Measurements from ENCODE around the gene YDJC.

Gene YDJC

DNA sequence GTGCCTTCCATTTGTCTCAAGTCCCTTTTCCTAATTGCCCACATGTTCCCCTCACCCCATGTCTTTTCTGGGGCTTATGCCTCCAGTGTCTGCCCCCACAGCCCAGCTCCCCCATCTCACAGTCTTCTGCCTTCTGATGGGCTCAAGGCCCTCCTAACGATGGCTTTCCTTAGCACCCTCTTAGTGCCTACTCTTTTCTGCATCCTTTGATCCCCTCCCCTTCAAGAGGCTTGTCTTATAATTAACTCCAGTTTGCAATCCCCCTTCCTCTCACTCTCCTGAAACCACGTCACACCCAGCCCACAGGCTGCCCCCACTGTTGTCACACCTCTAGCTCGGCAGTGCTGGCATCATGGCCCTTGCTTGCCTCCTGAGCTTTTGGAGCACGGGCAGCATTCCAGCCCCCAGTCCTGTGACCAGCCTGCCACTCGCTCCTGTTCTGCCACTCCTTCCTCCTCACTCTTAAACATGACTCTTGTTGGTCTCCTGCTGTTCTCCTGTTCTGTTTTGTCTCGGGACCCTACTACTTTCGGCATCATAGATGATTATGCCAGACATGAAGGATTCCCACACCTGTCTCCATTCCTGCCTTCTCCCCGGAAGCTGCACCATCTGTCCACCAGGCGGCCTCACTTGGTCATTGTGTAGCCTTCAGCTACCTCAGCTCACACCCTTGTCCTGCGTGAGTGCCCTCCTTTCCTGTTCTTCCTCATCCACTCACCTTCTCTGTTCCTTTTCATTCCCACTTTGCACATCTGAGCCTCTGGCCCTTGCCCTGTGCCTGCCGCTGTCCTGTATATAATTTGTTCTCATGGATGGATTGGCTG is 36.2 kb downstream of the YDJC start:
- 88% methylated on average over 11 of the region's 11 CpGs for WGBS
- no peaks in the 10 kb centered on the region for H3K27me3 ChIP-seq (ENCODE audit: control insufficient read depth in 1 of 2, insufficient read depth in 1 of 2, low read length in 2 of 2)
- H3K9me3 ChIP-seq (ENCODE audit: control insufficient read depth, low read length), result no peaks in the 10 kb centered on the region
- no peak overlapping the region for H2AK5ac ChIP-seq (ENCODE audit: low read length, severe bottlenecking)
- no peak overlapping the region for H2BK120ac ChIP-seq (ENCODE audit: low read depth, low read length)
- peaks cover 21% of the 10 kb centered on the region for H3K4me1 ChIP-seq (ENCODE audit: control insufficient read depth, insufficient read depth, low read depth, low read length)
- peaks cover 46 to 54% of the 10 kb centered on the region in 2 experiments for H3K36me3 ChIP-seq (ENCODE audit: control insufficient read depth in 1 of 2, insufficient read depth in 2 of 2, low read depth in 1 of 2, low read length in 2 of 2)
- no peak overlapping the region for H3K4ac ChIP-seq (ENCODE audit: low read depth in 1 of 2, low read length in 2 of 2)
- no peak overlapping the region for H3K27ac ChIP-seq (ENCODE audit: low read length, poor library complexity, severe bottlenecking)
- DNase-seq, result no peak
- no peak overlapping the region for H3K4me3 ChIP-seq (ENCODE audit: insufficient read depth in 1 of 2, low read depth in 1 of 2, low read length in 2 of 2)
- no peak overlapping the region for H4K8ac ChIP-seq (ENCODE audit: low read length)
- no peak overlapping the region for H3K14ac ChIP-seq (ENCODE audit: low read length in 2 of 2)
- peak overlapping the region; percentile 24 for H2AFZ ChIP-seq (ENCODE audit: low read depth, low read length)
- no peak overlapping the region for H2BK15ac ChIP-seq (ENCODE audit: low read depth, poor library complexity, severe bottlenecking)
- H3K4me2 ChIP-seq (ENCODE audit: low read length, poor library complexity, severe bottlenecking), result no peak overlapping the region
- no peaks in the 10 kb centered on the region for H3K79me1 ChIP-seq (replicated peaks; ENCODE audit: low read length, poor library complexity, severe bottlenecking)
- no peak overlapping the region for H3K9ac ChIP-seq (ENCODE audit: low read length)
- H3K18ac ChIP-seq (ENCODE audit: low read depth in 1 of 2, low read length in 2 of 2), result no peak overlapping the region
- H4K91ac ChIP-seq (ENCODE audit: low read length), result no peak overlapping the region
- no peak overlapping the region for H2BK5ac ChIP-seq (ENCODE audit: low read depth, low read length, poor library complexity, severe bottlenecking)
- no peak overlapping the region for H2BK12ac ChIP-seq (ENCODE audit: low read length in 2 of 2)
- H3K23ac ChIP-seq (ENCODE audit: low read length in 2 of 2), result no peak overlapping the region

- Histone ChIP-seq H3K23ac (ENCODE audit: low read length in 2 of 2) (no peak overlapping the region), H2AK5ac (ENCODE audit: low read length, severe bottlenecking) (no peak overlapping the region), H3K27ac (ENCODE audit: low read length, poor library complexity, severe bottlenecking) (no peak overlapping the region), H3K4me1 (ENCODE audit: control insufficient read depth, insufficient read depth, low read depth, low read length) (peaks cover 23% of the 10 kb centered on the region), H3K4me3 (ENCODE audit: insufficient read depth in 1 of 2, low read depth in 1 of 2, low read length in 2 of 2) (no peak overlapping the region), H3K9ac (ENCODE audit: low read length) (no peak overlapping the region), H3K4ac (ENCODE audit: low read depth in 1 of 2, low read length in 2 of 2) (no peak overlapping the region), H3K4me2 (ENCODE audit: low read length, poor library complexity, severe bottlenecking) (no peak overlapping the region), H3K14ac (ENCODE audit: low read length in 2 of 2) (no peak overlapping the region), H3K27me3 (ENCODE audit: control insufficient read depth in 1 of 2, insufficient read depth in 1 of 2, low read length in 2 of 2) (no peaks in the 10 kb centered on the region), H2AFZ (ENCODE audit: low read depth, low read length) (no peak overlapping the region), H4K8ac (ENCODE audit: low read length) (no peak overlapping the region), H2BK15ac (ENCODE audit: low read depth, poor library complexity, severe bottlenecking) (no peak overlapping the region), H2BK5ac (ENCODE audit: low read depth, low read length, poor library complexity, severe bottlenecking) (no peak overlapping the region), H2BK120ac (ENCODE audit: low read depth, low read length) (no peak overlapping the region), H3K18ac (ENCODE audit: low read depth in 1 of 2, low read length in 2 of 2) (no peak overlapping the region), H2BK12ac (ENCODE audit: low read length in 2 of 2) (no peak overlapping the region), H3K9me3 (ENCODE audit: control insufficient read depth, low read length) (no peaks in the 10 kb centered on the region), H3K36me3 (ENCODE audit: control insufficient read depth in 1 of 2, insufficient read depth in 2 of 2, low read depth in 1 of 2, low read length in 2 of 2) (peaks cover 46 to 57% of the 10 kb centered on the region in 2 experiments), H3K79me1 (replicated peaks; ENCODE audit: low read length, poor library complexity, severe bottlenecking) (no peaks in the 10 kb centered on the region), H4K91ac (ENCODE audit: low read length) (no peak overlapping the region)
- 85% methylated on average over 2 of the region's 3 CpGs for WGBS
- DNase-seq, result no peak
Observed at GRCh38 chr22:21592422-21592821, 37.4 kb downstream of the YDJC start.

DNA sequence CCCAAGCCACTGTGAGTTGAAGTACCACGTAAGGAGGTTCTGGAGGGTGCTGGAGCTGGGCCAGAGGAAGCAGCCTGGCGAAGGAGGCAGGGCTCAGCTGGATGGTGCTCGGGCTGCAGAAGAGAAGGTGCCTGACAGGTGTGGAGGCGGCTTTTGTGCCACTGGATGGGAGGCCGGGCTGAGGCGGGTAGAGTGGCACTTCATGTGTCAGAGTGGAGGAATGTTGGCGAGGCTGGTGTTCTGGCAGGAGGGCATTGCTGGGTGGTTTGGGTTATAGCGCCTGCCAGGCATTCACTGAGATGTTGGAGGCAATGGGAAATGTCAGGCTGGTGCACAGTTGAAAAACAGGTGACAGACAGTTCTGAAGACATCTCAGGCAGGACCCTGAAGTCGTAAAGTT is 38.1 kb downstream of the YDJC start:
- Histone ChIP-seq H3K27ac (ENCODE audit: low read length, poor library complexity, severe bottlenecking) (no peak overlapping the region), H3K79me1 (replicated peaks; ENCODE audit: low read length, poor library complexity, severe bottlenecking) (no peaks in the 10 kb centered on the region), H2AFZ (ENCODE audit: low read depth, low read length) (no peak overlapping the region), H2BK12ac (ENCODE audit: low read length in 2 of 2) (no peak overlapping the region), H3K36me3 (ENCODE audit: control insufficient read depth in 1 of 2, insufficient read depth in 2 of 2, low read depth in 1 of 2, low read length in 2 of 2) (peaks cover 44 to 54% of the 10 kb centered on the region in 2 experiments), H3K14ac (ENCODE audit: low read length in 2 of 2) (no peak overlapping the region), H3K9me3 (ENCODE audit: control insufficient read depth, low read length) (no peaks in the 10 kb centered on the region), H3K4me1 (ENCODE audit: control insufficient read depth, insufficient read depth, low read depth, low read length) (peaks cover 23% of the 10 kb centered on the region), H2BK15ac (ENCODE audit: low read depth, poor library complexity, severe bottlenecking) (no peak overlapping the region), H3K23ac (ENCODE audit: low read length in 2 of 2) (no peak overlapping the region), H2BK5ac (ENCODE audit: low read depth, low read length, poor library complexity, severe bottlenecking) (no peak overlapping the region), H3K27me3 (ENCODE audit: control insufficient read depth in 1 of 2, insufficient read depth in 1 of 2, low read length in 2 of 2) (no peaks in the 10 kb centered on the region), H3K4ac (ENCODE audit: low read depth in 1 of 2, low read length in 2 of 2) (no peak overlapping the region), H2BK120ac (ENCODE audit: low read depth, low read length) (no peak overlapping the region), H3K4me3 (ENCODE audit: insufficient read depth in 1 of 2, low read depth in 1 of 2, low read length in 2 of 2) (no peak overlapping the region), H4K91ac (ENCODE audit: low read length) (no peak overlapping the region), H3K4me2 (ENCODE audit: low read length, poor library complexity, severe bottlenecking) (no peak overlapping the region), H3K18ac (ENCODE audit: low read depth in 1 of 2, low read length in 2 of 2) (no peak overlapping the region), H3K9ac (ENCODE audit: low read length) (no peak overlapping the region), H4K8ac (ENCODE audit: low read length) (no peak overlapping the region), H2AK5ac (ENCODE audit: low read length, severe bottlenecking) (no peak overlapping the region)
- 95% methylated on average over 9 of the region's 9 CpGs for WGBS
- DNase-seq, result no peak

DNA sequence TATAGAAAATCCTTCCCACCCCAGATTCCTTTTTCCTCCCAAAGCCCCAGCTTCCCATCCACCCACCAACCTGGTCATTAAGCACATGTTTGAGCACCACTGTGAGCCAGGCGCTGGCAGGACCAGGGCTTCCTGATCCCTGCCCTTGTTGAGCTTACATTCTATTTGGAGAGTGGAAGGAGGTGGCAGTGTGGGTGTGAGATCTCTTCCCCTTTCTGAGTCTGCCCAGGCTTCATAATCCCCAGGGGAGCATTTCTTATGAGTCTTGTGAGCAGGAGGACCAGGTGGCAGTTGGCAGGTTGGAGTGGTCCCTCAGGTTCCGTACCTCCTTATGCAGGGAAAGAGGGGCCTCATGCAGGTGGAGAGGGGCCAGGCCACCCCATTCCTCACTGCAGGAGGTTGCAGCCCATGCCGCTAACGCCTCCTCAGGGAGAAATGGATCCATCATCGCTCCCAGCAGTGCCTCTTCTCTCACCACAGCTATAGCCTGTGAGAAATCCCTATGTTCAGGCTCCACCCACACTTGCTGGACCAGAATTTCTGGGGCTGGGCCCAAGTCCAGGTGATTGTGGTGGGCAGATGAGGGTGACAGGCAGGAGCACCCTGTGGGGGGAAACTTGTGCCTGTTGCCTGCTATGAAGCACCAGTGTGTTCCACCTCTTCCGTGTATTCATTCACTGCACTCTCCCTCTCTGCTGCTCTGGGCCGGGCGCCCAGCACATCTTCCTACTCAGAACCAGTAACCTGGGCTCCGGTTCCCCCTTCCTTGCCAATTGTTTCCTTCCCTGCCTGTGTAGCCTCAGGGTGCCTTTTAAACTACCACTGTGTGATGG is 38.8 kb downstream of the YDJC start:
- Histone ChIP-seq H3K9me3 (ENCODE audit: control insufficient read depth, low read length) (no peaks in the 10 kb centered on the region), H3K4ac (ENCODE audit: low read depth in 1 of 2, low read length in 2 of 2) (no peak overlapping the region), H3K4me1 (ENCODE audit: control insufficient read depth, insufficient read depth, low read depth, low read length) (peaks cover 23% of the 10 kb centered on the region)

More for the DNA sequence above, 38.8 kb downstream of the YDJC start:
- H2BK12ac ChIP-seq (ENCODE audit: low read length in 2 of 2), result no peak overlapping the region
- H3K36me3 ChIP-seq (ENCODE audit: control insufficient read depth in 1 of 2, insufficient read depth in 2 of 2, low read depth in 1 of 2, low read length in 2 of 2), result peaks cover 38 to 50% of the 10 kb centered on the region in 2 experiments
- H2BK15ac ChIP-seq (ENCODE audit: low read depth, poor library complexity, severe bottlenecking), result no peak overlapping the region
- no peak overlapping the region for H3K9ac ChIP-seq (ENCODE audit: low read length)
- no peak overlapping the region for H4K8ac ChIP-seq (ENCODE audit: low read length)
- no peak overlapping the region for H2AK5ac ChIP-seq (ENCODE audit: low read length, severe bottlenecking)
- H3K27me3 ChIP-seq (ENCODE audit: control insufficient read depth in 1 of 2, insufficient read depth in 1 of 2, low read length in 2 of 2), result no peaks in the 10 kb centered on the region
- H3K4me2 ChIP-seq (ENCODE audit: low read length, poor library complexity, severe bottlenecking), result no peak overlapping the region
- H4K91ac ChIP-seq (ENCODE audit: low read length), result no peak overlapping the region
- 94% methylated on average over 7 of the region's 9 CpGs for WGBS
- H3K18ac ChIP-seq (ENCODE audit: low read depth in 1 of 2, low read length in 2 of 2), result no peak overlapping the region
- H2AFZ ChIP-seq (ENCODE audit: low read depth, low read length), result no peak overlapping the region
- no peak overlapping the region for H3K27ac ChIP-seq (ENCODE audit: low read length, poor library complexity, severe bottlenecking)
- no peak overlapping the region for H2BK5ac ChIP-seq (ENCODE audit: low read depth, low read length, poor library complexity, severe bottlenecking)
- H3K14ac ChIP-seq (ENCODE audit: low read length in 2 of 2), result no peak overlapping the region
- H2BK120ac ChIP-seq (ENCODE audit: low read depth, low read length), result no peak overlapping the region
- no peaks in the 10 kb centered on the region for H3K79me1 ChIP-seq (replicated peaks; ENCODE audit: low read length, poor library complexity, severe bottlenecking)
- peak overlapping the region in 1 of 2 experiments; percentile 77 for H3K23ac ChIP-seq (ENCODE audit: low read length in 2 of 2)
- H3K4me3 ChIP-seq (ENCODE audit: insufficient read depth in 1 of 2, low read depth in 1 of 2, low read length in 2 of 2), result no peak overlapping the region
- no peak for DNase-seq

All from mesenchymal stem cell (in vitro differentiated cells and primary cell).